PC-3 (cell line): ENCODE results near the gene TSPAN12. TPM values are rescaled to one million over a fixed set of nuclear protein-coding genes. Genes with fewer than 3 reads are reported as not detected.

Experiments
- ATAC-seq: fragments of 200-7000 bp; cut with Tn5 transposase; 2 replicates; pipeline ENCODE4 v1.9.1; 2020; ENCODE audit warnings: mild to moderate bottlenecking, moderate library complexity
- BruUV-seq: library from RNA; stranded (reverse); fragments of 400-500 nt; replicated peaks from 2 replicates; lab custom pipeline; 2021; lab: Mats Ljungman, UMichigan
- CTCF ChIA-PET: fragments of 300-600 bp; sonication (Branson Sonifier 250); formaldehyde crosslinking; loops from one replicate; lab custom pipeline; 2022; ENCODE audit warnings: antibody characterized with exemption; lab: Charles Lee
- POLR2A ChIA-PET: fragments of 300-600 bp; sonication (Branson Sonifier 250); formaldehyde crosslinking; loops from one replicate; lab custom pipeline; 2022; ENCODE audit warnings: antibody characterized with exemption; ENCODE audit not compliant: unreplicated experiment; lab: Charles Lee
- DNase-seq: peaks from one replicate; pipeline ENCODE4 v3.0.0-alpha.2; 2015
- H2AFZ ChIP-seq: fragments of 300-600 bp; sonication (generic); 2 replicates; pipeline ENCODE4 v1.6.0; 2016; ENCODE audit warnings: antibody characterized with exemption, low read length
- H3F3A ChIP-seq: fragments of 300-600 bp; sonication (generic); one replicate; pipeline ENCODE4 v1.6.0; 2017; ENCODE audit warnings: antibody characterized with exemption, low read length, control low read depth, mild to moderate bottlenecking; ENCODE audit not compliant: unreplicated experiment
- H3K27ac ChIP-seq: fragments of 300-600 bp; sonication (generic); 2 replicates; pipeline ENCODE4 v1.5.1; 2016; ENCODE audit warnings: mild to moderate bottlenecking, low read length
- H3K27me3 ChIP-seq: fragments of 300-600 bp; sonication (generic); 2 replicates; pipeline ENCODE4 v1.6.1; 2016; ENCODE audit warnings: low read length, mixed read lengths
- H3K36me3 ChIP-seq: fragments of 300-600 bp; sonication (generic); 2 replicates; pipeline ENCODE4 v1.6.1; 2016; ENCODE audit warnings: low read depth, mixed run types, low read length, mixed read lengths
- H3K4me1 ChIP-seq: fragments of 300-600 bp; sonication (generic); 2 replicates; pipeline ENCODE4 v1.5.1; 2016; ENCODE audit warnings: low read length; ENCODE audit not compliant: insufficient read depth
- H3K4me2 ChIP-seq: fragments of 300-600 bp; sonication (generic); 2 replicates; pipeline ENCODE4 v1.6.0; 2016; ENCODE audit warnings: low read length
- H3K4me3 ChIP-seq: fragments of 300-600 bp; sonication (generic); 2 replicates; pipeline ENCODE4 v1.5.1; 2016; ENCODE audit warnings: mild to moderate bottlenecking, low read length, mixed read lengths
- H3K79me2 ChIP-seq: fragments of 300-600 bp; sonication (generic); 2 replicates; pipeline ENCODE4 v1.6.1; 2017; ENCODE audit warnings: low read length, mixed read lengths
- H3K9ac ChIP-seq: fragments of 300-600 bp; sonication (generic); 2 replicates; pipeline ENCODE4 v1.6.0; 2016; ENCODE audit warnings: mild to moderate bottlenecking, low read length
- H3K9me2 ChIP-seq: fragments of 300-600 bp; sonication (generic); replicated peaks from 2 replicates; pipeline ENCODE4 v1.6.1; 2016; ENCODE audit warnings: mixed run types, low read length, mixed read lengths
- H3K9me3 ChIP-seq: fragments of 300-600 bp; sonication (generic); 2 replicates; pipeline ENCODE4 v1.6.1; 2016; ENCODE audit warnings: low read length, mixed read lengths
- H4K20me1 ChIP-seq: fragments of 300-600 bp; sonication (generic); 2 replicates; pipeline ENCODE4 v1.6.1; 2016; ENCODE audit warnings: low read length, mixed read lengths
- EZH2 ChIP-seq: fragments of 300-600 bp; sonication (generic); IDR thresholded peaks from one replicate; pipeline ENCODE4 v1.6.1; 2017; ENCODE audit warnings: antibody characterized with exemption, mild to moderate bottlenecking, low read length; ENCODE audit not compliant: unreplicated experiment
- EZH2phosphoT487 ChIP-seq: fragments of 300-600 bp; sonication (generic); IDR thresholded peaks from 2 replicates; pipeline ENCODE4 v1.6.1; 2018; ENCODE audit warnings: mild to moderate bottlenecking, antibody characterized with exemption, low read length, borderline replicate concordance
- intact Hi-C: fragments of 100-400 bp; cut with micrococcal nuclease; formaldehyde crosslinking; loops from 2 replicates; pipeline ENCODE4 v1.9.0; 2023
- total RNA-seq: library from RNA; depleted of rRNA; stranded (reverse); fragments of >200 nt; gene quantifications from 2 replicates; pipeline ENCODE4 v1.2.3, GENCODE V29; 2014
- TF ChIP-seq, protein P1 (sequence below): fragments of 300-600 bp; sonication (generic); conservative IDR thresholded peaks from 2 replicates; pipeline ENCODE4 v1.5.1; 2017; ENCODE audit warnings: antibody characterized with exemption, low read depth, mild to moderate bottlenecking, low read length

The TSPAN12 gene
- total RNA-seq, 1 experiment from 2014 or later: 8.3 TPM

DNA sequence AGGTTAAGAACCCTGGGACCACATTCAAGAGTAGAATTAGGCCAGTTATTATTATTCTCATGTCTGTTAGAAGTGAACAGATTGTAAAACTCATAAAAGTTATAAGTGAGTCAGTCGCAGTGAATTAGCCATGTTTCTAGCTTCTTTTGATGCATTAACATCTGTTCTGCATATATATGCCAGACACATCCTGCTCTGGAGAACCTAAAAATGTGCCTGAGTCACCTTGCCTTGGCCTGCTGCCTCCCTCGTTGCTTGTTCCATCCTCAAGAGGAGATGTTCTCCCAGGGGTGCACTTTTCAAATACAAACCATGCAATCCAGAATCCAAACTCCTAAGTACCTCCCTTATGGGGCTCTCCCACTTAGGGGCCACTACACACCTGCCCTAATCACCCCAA lies 14.8 kb downstream of the TSPAN12 start:
- H4K20me1 ChIP-seq: no peaks in the 10 kb centered on the region
- H3K4me2 ChIP-seq: no peak overlapping the region
- intact Hi-C loops: no loop called here
- H3K27ac ChIP-seq: no peak overlapping the region
- ChIA-PET POLR2A (no interaction called here), CTCF (interaction anchor here (0.6 kb wide), 1 partner anchor 69 kb away, joined by 5 read pairs; no protein-coding TSS in a partner anchor)
- no peak overlapping the region for H2AFZ ChIP-seq
- no peaks in the 10 kb centered on the region for H3K36me3 ChIP-seq
- no peak overlapping the region for H3K4me3 ChIP-seq
- no peak overlapping the region for H3K9ac ChIP-seq
- H3K9me2 ChIP-seq: no peaks in the 10 kb centered on the region
- H3K4me1 ChIP-seq: no peaks in the 10 kb centered on the region
- DNase-seq: no peak
- no TSS peak for BruUV-seq
- ATAC-seq: no peak
- H3K27me3 ChIP-seq: no peaks in the 10 kb centered on the region
- no peaks in the 10 kb centered on the region for H3K79me2 ChIP-seq
- TF ChIP-seq EZH2phosphoT487 (no peak), EZH2 (no peak)
- TF ChIP-seq, protein P1, sequence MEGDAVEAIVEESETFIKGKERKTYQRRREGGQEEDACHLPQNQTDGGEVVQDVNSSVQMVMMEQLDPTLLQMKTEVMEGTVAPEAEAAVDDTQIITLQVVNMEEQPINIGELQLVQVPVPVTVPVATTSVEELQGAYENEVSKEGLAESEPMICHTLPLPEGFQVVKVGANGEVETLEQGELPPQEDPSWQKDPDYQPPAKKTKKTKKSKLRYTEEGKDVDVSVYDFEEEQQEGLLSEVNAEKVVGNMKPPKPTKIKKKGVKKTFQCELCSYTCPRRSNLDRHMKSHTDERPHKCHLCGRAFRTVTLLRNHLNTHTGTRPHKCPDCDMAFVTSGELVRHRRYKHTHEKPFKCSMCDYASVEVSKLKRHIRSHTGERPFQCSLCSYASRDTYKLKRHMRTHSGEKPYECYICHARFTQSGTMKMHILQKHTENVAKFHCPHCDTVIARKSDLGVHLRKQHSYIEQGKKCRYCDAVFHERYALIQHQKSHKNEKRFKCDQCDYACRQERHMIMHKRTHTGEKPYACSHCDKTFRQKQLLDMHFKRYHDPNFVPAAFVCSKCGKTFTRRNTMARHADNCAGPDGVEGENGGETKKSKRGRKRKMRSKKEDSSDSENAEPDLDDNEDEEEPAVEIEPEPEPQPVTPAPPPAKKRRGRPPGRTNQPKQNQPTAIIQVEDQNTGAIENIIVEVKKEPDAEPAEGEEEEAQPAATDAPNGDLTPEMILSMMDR: no peak
- H3K9me3 ChIP-seq: no peaks in the 10 kb centered on the region
- H3F3A ChIP-seq: no peaks in the 10 kb centered on the region

DNA sequence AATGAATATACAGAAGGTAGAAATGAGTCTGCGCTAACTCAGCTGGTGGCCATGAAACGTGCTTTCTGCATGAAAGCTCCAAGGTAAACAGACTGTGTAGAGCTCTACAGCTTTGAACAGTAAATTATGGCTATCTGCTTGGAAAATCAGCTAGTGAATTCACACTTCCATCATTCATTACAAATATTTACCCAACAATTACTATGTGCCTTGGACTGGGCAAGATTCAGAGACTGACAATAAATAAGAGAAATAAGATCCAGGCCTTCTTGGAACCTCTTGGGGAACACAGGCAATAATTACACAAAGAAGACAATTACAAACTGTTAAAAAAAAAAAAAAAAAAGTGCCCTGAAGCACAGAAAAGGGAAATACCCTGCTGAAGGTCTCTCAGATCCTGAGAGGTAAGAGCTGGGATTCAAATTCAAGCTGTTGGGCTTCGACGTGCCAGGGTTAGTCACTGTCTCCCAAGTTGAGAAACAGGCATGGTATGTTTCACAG lies 15.8 kb downstream of the TSPAN12 start:
- ATAC-seq: no peak
- no TSS peak for BruUV-seq
- DNase-seq: no peak
- no peaks in the 10 kb centered on the region for H3K79me2 ChIP-seq
- TF ChIP-seq EZH2phosphoT487 (no peak), EZH2 (no peak)
- TF ChIP-seq, protein P1: no peak
- no peak overlapping the region for H2AFZ ChIP-seq
- no peaks in the 10 kb centered on the region for H3K36me3 ChIP-seq
- H4K20me1 ChIP-seq: no peaks in the 10 kb centered on the region
- ChIA-PET POLR2A (no interaction called here), CTCF (interaction anchor here (0.5 to 0.6 kb wide), 3 partner anchors 70 to 1223 kb away, joined by 3 to 10 read pairs (median 5); no protein-coding TSS in a partner anchor)
- no peak overlapping the region for H3K4me3 ChIP-seq
- H3K27me3 ChIP-seq: no peaks in the 10 kb centered on the region
- no peaks in the 10 kb centered on the region for H3K9me3 ChIP-seq
- H3K9me2 ChIP-seq: no peaks in the 10 kb centered on the region
- no peak overlapping the region for H3K9ac ChIP-seq
- no peak overlapping the region for H3K27ac ChIP-seq
- intact Hi-C loops: no loop called here
- no peaks in the 10 kb centered on the region for H3F3A ChIP-seq
- H3K4me1 ChIP-seq: no peaks in the 10 kb centered on the region
- no peak overlapping the region for H3K4me2 ChIP-seq

DNA sequence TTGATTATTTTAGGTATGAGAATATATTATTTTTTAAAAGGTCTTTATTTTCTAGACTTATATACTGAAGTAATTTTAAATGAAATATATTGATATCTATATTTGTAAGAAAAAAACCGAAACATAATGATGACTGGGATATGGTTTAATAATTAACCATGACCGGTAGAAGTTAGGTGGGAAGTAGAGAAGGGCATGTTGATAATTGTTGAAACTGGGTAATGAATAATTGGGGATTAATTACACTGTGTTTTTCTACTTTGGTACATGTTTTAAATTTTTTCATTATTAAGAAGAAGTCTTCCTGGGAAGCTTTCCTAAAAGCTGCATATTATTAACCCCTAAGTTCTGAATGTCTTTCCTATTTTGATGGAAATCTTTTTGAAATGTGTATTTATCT lies 16.3 kb downstream of the TSPAN12 start:
- Histone ChIP-seq H3K36me3 (no peaks in the 10 kb centered on the region), H3K9me2 (no peaks in the 10 kb centered on the region), H3K27ac (no peak overlapping the region), H3K9me3 (no peaks in the 10 kb centered on the region), H2AFZ (no peak overlapping the region), H3K79me2 (no peaks in the 10 kb centered on the region), H3K4me1 (no peaks in the 10 kb centered on the region), H3K27me3 (no peaks in the 10 kb centered on the region), H3F3A (no peaks in the 10 kb centered on the region), H3K4me3 (no peak overlapping the region), H3K4me2 (no peak overlapping the region), H4K20me1 (no peaks in the 10 kb centered on the region), H3K9ac (no peak overlapping the region)
- intact Hi-C loops: no loop called here
- ChIA-PET CTCF (no interaction called here), POLR2A (no interaction called here)
- DNase-seq: no peak
- BruUV-seq: no TSS peak
- TF ChIP-seq, protein P1: no peak
- no peak for TF ChIP-seq EZH2phosphoT487
- TF ChIP-seq EZH2: no peak
- no peak for ATAC-seq
